ENCODE results near the gene NAA80. TPM values are rescaled to one million over a fixed set of nuclear protein-coding genes. Genes with fewer than 3 reads are reported as not detected.

NAA80 gene
- 6.3 TPM for total RNA-seq
- long read RNA-seq, partial matches to known transcripts: 0 of 4 reads
- long read RNA-seq, other reads (novel, unspliced or antisense): 0 of 4 reads

GRCh38 chr3:50298836-50299637 lies at the start of gene NAA80, which contains the start of gene HYAL3:
Gene NAA80, minus strand, starts transcription at chr3:50299405. Its CDS starts 1,942 bp downstream, at chr3:50297463.
Gene HYAL3, minus strand, starts transcription at chr3:50299405. Its CDS starts 3,803 bp downstream, at chr3:50295602.
- ATAC-seq (ENCODE audit: poor library complexity) (peak; percentile 89), DNase-seq (peak; percentile 100)
- intact Hi-C loops (cut with DNase I): no loop called here

- peak; percentile 77 for DNase-seq
- intact Hi-C loops (cut with DNase I): loop anchor here (5.0 kb wide), 1 partner anchor 195 kb away; no protein-coding TSS in a partner anchor
- ATAC-seq (ENCODE audit: poor library complexity): no peak
These were observed 48.1 kb upstream of the NAA80 start for GRCh38 chr3:50347187-50347813.

GRCh38 chr3:50345586-50346234 lies 46.5 kb upstream of the NAA80 start, which contains the start of gene ZMYND10:
Gene ZMYND10, minus strand, starts transcription at chr3:50345732. Its CDS starts 153 bp downstream, at chr3:50345579.
- peak; percentile 44 for ATAC-seq (ENCODE audit: poor library complexity)
- DNase-seq: peak; percentile 89
- intact Hi-C loops (cut with DNase I): loop anchor here (5.0 kb wide), 1 partner anchor 197 kb away; no protein-coding TSS in a partner anchor

GRCh38 chr3:50345008-50345407 lies 45.8 kb upstream of the NAA80 start:
- DNase-seq: no peak
- intact Hi-C loops (cut with DNase I): loop anchor here (5.0 kb wide), 1 partner anchor 197 kb away; no protein-coding TSS in a partner anchor
- ATAC-seq (ENCODE audit: poor library complexity): no peak

- no peak for ATAC-seq (ENCODE audit: poor library complexity)
- DNase-seq: no peak
- intact Hi-C loops (cut with DNase I): no loop called here
These were observed 43.8 kb upstream of the NAA80 start for GRCh38 chr3:50342813-50343633.

- DNase-seq: no peak
- intact Hi-C loops (cut with DNase I): no loop called here
- ATAC-seq (ENCODE audit: poor library complexity): no peak
These were observed 42.9 kb upstream of the NAA80 start for GRCh38 chr3:50341996-50342650.

GRCh38 chr3:50341537-50341936 lies 42.3 kb upstream of the NAA80 start:
- intact Hi-C loops (cut with DNase I): no loop called here
- DNase-seq (peak; percentile 46), ATAC-seq (ENCODE audit: poor library complexity) (no peak)

- intact Hi-C loops (cut with DNase I): no loop called here
- ATAC-seq (ENCODE audit: poor library complexity) (peak; percentile 44), DNase-seq (peak; percentile 90)
These were observed 41.5 kb upstream of the NAA80 start, which contains the start of gene RASSF1 for GRCh38 chr3:50340448-50341329. Gene RASSF1, minus strand, starts transcription at chr3:50340836. Its CDS starts 31 bp downstream, at chr3:50340805.

GRCh38 chr3:50340147-50340447 lies 40.9 kb upstream of the NAA80 start:
- no peak for DNase-seq
- ATAC-seq (ENCODE audit: poor library complexity): no peak
- intact Hi-C loops (cut with DNase I): no loop called here

- DNase-seq: no peak
- ATAC-seq (ENCODE audit: poor library complexity): no peak
- intact Hi-C loops (cut with DNase I): no loop called here
These were observed 40.4 kb upstream of the NAA80 start for GRCh38 chr3:50339485-50340146.

- intact Hi-C loops (cut with DNase I): no loop called here
- DNase-seq: no peak
- no peak for ATAC-seq (ENCODE audit: poor library complexity)
These were observed 39.8 kb upstream of the NAA80 start for GRCh38 chr3:50338965-50339364.

- intact Hi-C loops (cut with DNase I): no loop called here
- peak; percentile 100 for DNase-seq
- peak; percentile 87 for ATAC-seq (ENCODE audit: poor library complexity)
These were observed 38.1 kb upstream of the NAA80 start for GRCh38 chr3:50337175-50337861.

- DNase-seq: no peak
- intact Hi-C loops (cut with DNase I): no loop called here
- no peak for ATAC-seq (ENCODE audit: poor library complexity)
These were observed 37.4 kb upstream of the NAA80 start for GRCh38 chr3:50336452-50337174.

- ATAC-seq (ENCODE audit: poor library complexity): no peak
- DNase-seq: no peak
- intact Hi-C loops (cut with DNase I): no loop called here
These were observed 35.3 kb upstream of the NAA80 start for GRCh38 chr3:50334339-50335075.

Data from Right ventricle myocardium superior (tissue), 1 donor.